Measurements from ENCODE around the gene PAH.

- TF ChIP-seq CTCF (conservative IDR thresholded peaks at IDR 0.05; ENCODE audit: low read length) (no peak), EZH2phosphoT487 (IDR thresholded peaks at IDR 0.05; ENCODE audit: borderline replicate concordance) (no peak)
Observed at GRCh38 chr12:102824218-102824835, 92.7 kb downstream of the PAH start.

Data from Loucy (cell line).